BLaER1 (cell line): ENCODE measurements around the gene PSMD12.

Experiments used
- H3K27ac ChIP-seq: shearing (Covaris generic); formaldehyde crosslinking; 2 replicates; pipeline ENCODE4 v1.8.1; 2022
- H3K27me3 ChIP-seq: shearing (Covaris generic); formaldehyde crosslinking; 2 replicates; pipeline ENCODE4 v1.8.1; 2022
- H3K36me3 ChIP-seq: shearing (Covaris generic); formaldehyde crosslinking; 2 replicates; pipeline ENCODE4 v1.8.1; 2022
- H3K4me1 ChIP-seq: shearing (Covaris generic); formaldehyde crosslinking; 2 replicates; pipeline ENCODE4 v1.8.1; 2022
- H3K4me2 ChIP-seq: shearing (Covaris generic); formaldehyde crosslinking; 2 replicates; pipeline ENCODE4 v1.8.1; 2022
- H3K4me3 ChIP-seq: shearing (Covaris generic); formaldehyde crosslinking; 2 replicates; pipeline ENCODE4 v1.8.1; 2022
- H3K9ac ChIP-seq: shearing (Covaris generic); formaldehyde crosslinking; 2 replicates; pipeline ENCODE4 v1.8.1; 2022
- H3K9me3 ChIP-seq: shearing (Covaris generic); formaldehyde crosslinking; 2 replicates; pipeline ENCODE4 v1.8.1; 2022
- H4K20me1 ChIP-seq: shearing (Covaris generic); formaldehyde crosslinking; 2 replicates; pipeline ENCODE4 v1.8.1; 2022
- Cebpa-rat ChIP-seq: shearing (Covaris generic); IDR thresholded peaks from 2 replicates; pipeline ENCODE4 v1.8.1; 2022

The PSMD12 gene

DNA sequence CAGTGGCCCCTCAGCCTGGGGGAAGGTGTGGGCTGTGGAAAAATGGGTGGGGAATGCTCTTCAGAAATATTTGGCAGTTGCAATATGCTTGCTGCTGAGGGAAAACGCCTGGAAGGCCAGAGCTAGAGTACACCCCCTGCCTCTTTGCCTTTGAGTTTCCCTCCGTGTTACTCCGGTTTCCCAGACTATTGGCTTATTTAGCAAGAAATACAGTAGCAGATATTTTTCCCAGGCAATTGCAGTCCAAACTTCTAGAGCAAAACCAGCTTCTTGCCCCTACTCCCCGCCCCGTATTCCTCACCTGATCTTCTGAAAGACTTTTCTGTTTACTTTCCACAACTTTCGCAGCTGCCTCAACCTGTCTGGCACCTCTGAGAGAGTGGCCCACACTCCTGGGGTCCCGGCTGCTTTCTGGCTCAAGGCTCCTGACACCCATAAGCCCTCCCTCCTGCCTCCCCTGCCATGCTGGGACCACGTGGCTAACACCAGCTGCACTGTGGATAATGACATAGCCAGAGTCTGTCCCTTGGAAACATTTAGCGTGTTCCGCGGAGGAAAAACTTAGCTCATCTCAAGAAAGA is 75.6 kb downstream of the PSMD12 start:
- Histone ChIP-seq H3K27ac (no peak overlapping the region), H3K4me3 (no peak overlapping the region), H4K20me1 (no peaks in the 10 kb centered on the region), H3K9me3 (no peaks in the 10 kb centered on the region), H3K4me1 (peaks cover 62% of the 10 kb centered on the region), H3K27me3 (no peaks in the 10 kb centered on the region), H3K4me2 (no peak overlapping the region), H3K36me3 (no peaks in the 10 kb centered on the region), H3K9ac (no peak overlapping the region)
- TF ChIP-seq Cebpa-rat: no peak

- peak overlapping the region; percentile 74; the same call in 1 of the 2 replicates for H3K4me2 ChIP-seq
Observed at GRCh38 chr17:67290244-67290643, 76.1 kb downstream of the PSMD12 start.

GRCh38 chr17:67289181-67289876 is 77.0 kb downstream of the PSMD12 start:
- TF ChIP-seq Cebpa-rat: no peak
- H3K9me3 ChIP-seq: no peaks in the 10 kb centered on the region
- H4K20me1 ChIP-seq: no peaks in the 10 kb centered on the region
- H3K36me3 ChIP-seq: no peaks in the 10 kb centered on the region
- H3K27me3 ChIP-seq: no peaks in the 10 kb centered on the region
- peak overlapping the region; percentile 28; the same call in 1 of the 2 replicates for H3K27ac ChIP-seq
- H3K4me2 ChIP-seq: peak overlapping the region; percentile 74
- peak overlapping the region; percentile 35; the same call in 1 of the 2 replicates for H3K4me3 ChIP-seq
- peak overlapping the region; percentile 57; the same call in 1 of the 2 replicates for H3K9ac ChIP-seq
- peaks cover 56% of the 10 kb centered on the region for H3K4me1 ChIP-seq

More at GRCh38 chr17:67290244-67290643, 76.1 kb downstream of the PSMD12 start:
- H3K27ac ChIP-seq: no peak overlapping the region
- H3K27me3 ChIP-seq: no peaks in the 10 kb centered on the region
- H3K36me3 ChIP-seq: no peaks in the 10 kb centered on the region
- peaks cover 61% of the 10 kb centered on the region for H3K4me1 ChIP-seq
- no peaks in the 10 kb centered on the region for H4K20me1 ChIP-seq
- no peak overlapping the region for H3K9ac ChIP-seq
- no peak overlapping the region for H3K4me3 ChIP-seq
- no peak for TF ChIP-seq Cebpa-rat
- H3K9me3 ChIP-seq: no peaks in the 10 kb centered on the region
